Ovary (tissue), 10 donors: Measurements from ENCODE around the gene IGF2BP2. TPM values are rescaled to one million over a fixed set of nuclear protein-coding genes. Genes with fewer than 3 reads are reported as not detected.
A peak's percentile ranks its signal among the peaks of the same experiment; 100 is the strongest.

Experiments
- DNase-seq, 5 donors: peaks; one replicate each; pipeline ENCODE4 v3.0.0-alpha.2; 2019 to 2020
- H3K27ac ChIP-seq, 2 donors: fragments of 200-600 bp; one replicate each; pipeline versions ENCODE4 v1.5.1 to v1.8.0; 2019 to 2022
- H3K27me3 ChIP-seq: fragments of 200-600 bp; one replicate; pipeline ENCODE4 v1.8.0; 2022
- H3K36me3 ChIP-seq: fragments of 200-600 bp; sonication (generic); one replicate; pipeline ENCODE4 v1.5.1; 2019
- H3K4me1 ChIP-seq: one replicate; pipeline ENCODE4 v1.8.1; 2013; ENCODE audit warnings: mild to moderate bottlenecking, moderate library complexity; ENCODE audit not compliant: insufficient read depth
- H3K4me3 ChIP-seq: fragments of 200-600 bp; sonication (generic); one replicate; pipeline ENCODE4 v1.5.1; 2017
- H3K9me3 ChIP-seq, 2 donors: fragments of 200-600 bp in 1 of 2; sonication (generic) in 1 of 2; one replicate each; pipeline versions ENCODE4 v1.5.1 to v1.8.1; 2013 to 2019; ENCODE audit warnings: mild to moderate bottlenecking in 1 of 2, moderate library complexity in 1 of 2
- CTCF ChIP-seq, 3 donors: fragments of 450-650 bp in 2 of 3; fragments of 200-600 bp in 1 of 3; IDR thresholded peaks; one replicate each; pipeline versions ENCODE4 v1.5.1 to v1.8.0; 2016 to 2022; ENCODE audit warnings: antibody characterized with exemption in 3 of 3, mild to moderate bottlenecking in 1 of 3
- EP300 ChIP-seq: sonication (generic); formaldehyde crosslinking; IDR thresholded peaks from one replicate; pipeline ENCODE4 v1.6.1; 2017; ENCODE audit warnings: antibody characterized with exemption
- POLR2A ChIP-seq: fragments of 450-650 bp; IDR thresholded peaks from one replicate; pipeline ENCODE4 v1.6.1; 2017; ENCODE audit warnings: antibody characterized with exemption, mild to moderate bottlenecking, moderate library complexity
- WGBS, 3 donors: extraction: QIAGEN DNeasy Blood & Tissue Kit in 1 of 3; methylation state at CpG; one replicate each; pipeline versions ENCODE4 v1.1.5 to v1.1.7; 2013 to 2017; 5-methylcytosine and 5-hydroxymethylcytosine counted together
- intact Hi-C, 4 donors: fragments of 100-400 bp; cut with DNase I; formaldehyde crosslinking; loops; one replicate each; pipeline versions ENCODE4 v1.11.0 to v1.15.1; 2022 to 2023
- long read RNA-seq, 3 donors: library from polyadenylated mRNA in 2 of 3; unstranded in 2 of 3; transcript quantifications; one replicate each; pipeline ENCODE4 v2.0.0 and lab custom pipeline, GENCODE V29; 2021 to 2026
- polyA plus RNA-seq, 2 donors: library from polyadenylated mRNA; stranded (reverse); fragments of 200-250 nt in 1 of 2; fragments of 350-450 nt in 1 of 2; fragmentation: Illumina TruSeq in 1 of 2; extraction: RNeasy Lipid Tissue Mini Kit (QIAGEN cat#74804) in 1 of 2; gene quantifications; one replicate each; pipeline ENCODE4 v1.2.3, GENCODE V29; 2013 to 2014
- total RNA-seq, 7 donors: library from RNA; depleted of rRNA in 2 of 7; stranded (reverse); fragments of >200 nt in 2 of 7; fragmentation: NEBNext Ultra II Directional in 3 of 7; extraction: Animal tissue kit (Norgen Biotek cat#: 25700) in 3 of 7; gene quantifications; one replicate each; pipeline versions ENCODE4 v1.1.0 to v1.2.4, GENCODE V29; 2016 to 2023
- donor health status: DM: no; HTN: no; CAD: no; lungs with moderate emphysema.
- donor health status: DM: no; HTN: no; CAD: no.
- donor health status: Bipolar disorder and iron deficiency.
- donor health status: DM: yes; HTN: yes; CAD: no.
- donor health status: DM: no; HTN: no; CAD: no.
- donor health status: DM: yes; HTN: yes; CAD: no.

Gene IGF2BP2
- total RNA-seq (10 to 100 TPM in 6 of 7 donors, 1 to 10 TPM in 1; 7.1 to 31.1 (median 16.6) TPM), polyA plus RNA-seq (1 to 10 TPM; 4.6 to 6.8 TPM)
- long read RNA-seq, donor 1, partial matches to known transcripts, result 5 of 9 reads
- long read RNA-seq, donor 1, other reads (novel, unspliced or antisense), result 3 of 9 reads
- long read RNA-seq, donor 2, partial matches to known transcripts, result 0 of 5 reads
- long read RNA-seq, donor 2, other reads (novel, unspliced or antisense), result 0 of 5 reads
- long read RNA-seq, donor 3, partial matches to known transcripts, result 5 of 18 reads
- long read RNA-seq, donor 3, other reads (novel, unspliced or antisense), result 7 of 18 reads

GRCh38 chr3:185825006-185825638 lies at the start of gene IGF2BP2:
Gene IGF2BP2 (minus strand): TSS chr3:185825042. CDS start chr3:185824960, 82 bp downstream.
- peak within 1 kb of the TSS; percentile 52 to 84 for H3K27ac ChIP-seq
- DNase-seq, result peak; percentile 47 to 76 (median 64)
- peak within 1 kb of the TSS; percentile 56 for H3K4me3 ChIP-seq
- 0 to 1% (median 0%) methylated on average over 30 to 92 of the region's 96 CpGs for WGBS, 3 donors
- no peaks in the 10 kb centered on the region for H3K9me3 ChIP-seq
- H3K36me3 ChIP-seq, result no peaks in the 10 kb centered on the region
- TF ChIP-seq POLR2A (no peak), EP300 (no peak), CTCF (IDR thresholded peaks at IDR 0.05) (no peak)
- peaks cover 4% of the 10 kb centered on the region for H3K4me1 ChIP-seq
- H3K27me3 ChIP-seq, result no peaks in the 10 kb centered on the region
- intact Hi-C loops, result loop anchor here in 1 of 4 donors (10.0 kb wide), 1 partner anchor 110 kb away; the partner anchor contains the start of gene TRA2B

- intact Hi-C loops, result no loop called here
- no peak for DNase-seq
- Histone ChIP-seq H3K9me3 (no peaks in the 10 kb centered on the region), H3K27ac (no peak overlapping the region), H3K27me3 (no peaks in the 10 kb centered on the region), H3K36me3 (no peaks in the 10 kb centered on the region), H3K4me1 (no peaks in the 10 kb centered on the region), H3K4me3 (no peak overlapping the region)
- TF ChIP-seq EP300 (no peak), POLR2A (no peak), CTCF (IDR thresholded peaks at IDR 0.05) (no peak)
- WGBS, 3 donors, result 37 to 44% (median 40%) methylated on average over 9 of the region's 9 CpGs
Measured at GRCh38 chr3:185874119-185874518, 49.3 kb upstream of the IGF2BP2 start.

GRCh38 chr3:185867650-185868049 lies 42.8 kb upstream of the IGF2BP2 start:
- TF ChIP-seq EP300 (no peak), POLR2A (no peak), CTCF (IDR thresholded peaks at IDR 0.05) (no peak)
- DNase-seq, result no peak
- H3K27me3 ChIP-seq, result no peaks in the 10 kb centered on the region
- no peak overlapping the region for H3K4me3 ChIP-seq
- intact Hi-C loops, result no loop called here
- no peaks in the 10 kb centered on the region for H3K36me3 ChIP-seq
- H3K4me1 ChIP-seq, result no peaks in the 10 kb centered on the region
- 89 to 95% (median 94%) methylated on average over 2 of the region's 2 CpGs for WGBS, 3 donors
- H3K9me3 ChIP-seq, result no peaks in the 10 kb centered on the region
- no peak overlapping the region for H3K27ac ChIP-seq

GRCh38 chr3:185866995-185867394 lies 42.2 kb upstream of the IGF2BP2 start:
- no peak for TF ChIP-seq POLR2A
- TF ChIP-seq EP300, result no peak
- TF ChIP-seq CTCF (IDR thresholded peaks at IDR 0.05), result no peak
- intact Hi-C loops, result no loop called here
- H3K36me3 ChIP-seq, result no peaks in the 10 kb centered on the region

More at GRCh38 chr3:185866995-185867394, 42.2 kb upstream of the IGF2BP2 start:
- Histone ChIP-seq H3K9me3 (no peaks in the 10 kb centered on the region), H3K4me1 (no peaks in the 10 kb centered on the region), H3K27ac (no peak overlapping the region), H3K27me3 (no peaks in the 10 kb centered on the region), H3K4me3 (no peak overlapping the region)
- DNase-seq, result no peak
